Hematopoietic multipotent progenitor cell treated with erythropoietin and hydrocortisone succinate and interleukin-3 and kit ligand, for 15 days (in vitro differentiated cells): ENCODE results near the gene PPIF.

ENCODE experiments used
- DNase-seq: peaks from one replicate; pipeline ENCODE4 v3.0.0-alpha.2; 2015; ENCODE audit warnings: low spot score

The PPIF gene

DNA sequence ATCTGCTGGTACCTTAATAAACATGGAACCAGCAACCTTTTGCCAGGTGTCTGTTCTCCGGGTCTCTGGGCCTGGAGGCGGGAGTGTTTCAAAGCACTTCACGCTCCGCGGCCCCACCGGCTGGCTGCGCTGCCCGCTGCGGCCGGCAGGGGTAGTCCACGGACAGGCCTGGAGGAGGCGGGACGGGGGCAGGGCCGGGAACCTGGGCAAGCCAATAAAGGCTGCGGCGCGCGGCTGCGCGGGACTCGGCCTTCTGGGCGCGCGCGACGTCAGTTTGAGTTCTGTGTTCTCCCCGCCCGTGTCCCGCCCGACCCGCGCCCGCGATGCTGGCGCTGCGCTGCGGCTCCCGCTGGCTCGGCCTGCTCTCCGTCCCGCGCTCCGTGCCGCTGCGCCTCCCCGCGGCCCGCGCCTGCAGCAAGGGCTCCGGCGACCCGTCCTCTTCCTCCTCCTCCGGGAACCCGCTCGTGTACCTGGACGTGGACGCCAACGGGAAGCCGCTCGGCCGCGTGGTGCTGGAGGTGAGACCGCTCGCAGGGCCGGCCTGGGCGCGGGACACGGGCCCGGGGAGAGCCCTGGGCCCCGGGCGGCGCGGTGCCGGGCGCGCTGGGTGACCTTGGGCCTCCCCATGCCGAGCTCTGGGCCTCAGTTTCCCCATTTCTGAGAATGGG lies at the start of gene PPIF:
Gene PPIF, plus strand, starts transcription at position 244 of the 668 bp plus-strand sequence. Its CDS starts 80 bp downstream, at position 324.
- peak; percentile 91 for DNase-seq

DNA sequence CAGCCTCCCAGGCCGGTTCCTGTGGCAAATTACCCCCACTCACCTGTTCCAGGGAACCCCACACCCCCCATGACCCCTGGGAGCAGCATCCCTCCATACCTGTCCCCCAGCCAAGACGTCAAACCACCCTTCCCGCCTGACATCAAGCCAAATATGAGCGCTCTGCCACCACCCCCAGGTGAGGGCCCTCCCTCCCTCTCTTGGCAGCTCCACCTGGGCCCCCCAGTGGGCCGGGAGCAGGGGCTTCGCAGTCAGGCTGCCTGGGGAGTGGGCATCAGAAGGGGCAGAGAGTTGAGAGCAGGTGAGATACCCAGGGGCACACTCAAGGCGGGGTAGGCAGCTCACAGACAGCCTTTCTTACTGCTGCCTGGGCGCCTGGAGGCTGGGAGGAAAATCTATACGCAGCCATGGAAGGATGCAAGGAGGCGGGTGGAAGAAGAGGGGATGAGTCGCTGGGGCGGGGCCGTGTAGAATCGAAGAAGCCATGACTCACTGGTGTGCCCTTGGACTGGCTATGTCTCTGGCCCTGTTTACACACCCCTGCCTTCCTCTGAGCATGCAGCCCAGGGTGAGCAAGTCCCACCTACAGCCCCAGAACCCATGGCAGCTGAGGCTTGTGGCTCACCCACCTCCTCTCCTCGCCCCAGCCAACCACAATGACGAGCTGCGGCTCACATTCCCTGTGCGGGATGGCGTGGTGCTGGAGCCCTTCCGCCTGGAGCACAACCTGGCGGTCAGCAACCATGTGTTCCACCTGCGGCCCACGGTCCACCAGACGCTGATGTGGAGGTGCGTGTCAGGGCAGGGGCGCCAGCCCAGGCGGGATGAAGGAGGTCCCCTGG lies 48.6 kb upstream of the PPIF start:
- peak; percentile 77 for DNase-seq

DNA sequence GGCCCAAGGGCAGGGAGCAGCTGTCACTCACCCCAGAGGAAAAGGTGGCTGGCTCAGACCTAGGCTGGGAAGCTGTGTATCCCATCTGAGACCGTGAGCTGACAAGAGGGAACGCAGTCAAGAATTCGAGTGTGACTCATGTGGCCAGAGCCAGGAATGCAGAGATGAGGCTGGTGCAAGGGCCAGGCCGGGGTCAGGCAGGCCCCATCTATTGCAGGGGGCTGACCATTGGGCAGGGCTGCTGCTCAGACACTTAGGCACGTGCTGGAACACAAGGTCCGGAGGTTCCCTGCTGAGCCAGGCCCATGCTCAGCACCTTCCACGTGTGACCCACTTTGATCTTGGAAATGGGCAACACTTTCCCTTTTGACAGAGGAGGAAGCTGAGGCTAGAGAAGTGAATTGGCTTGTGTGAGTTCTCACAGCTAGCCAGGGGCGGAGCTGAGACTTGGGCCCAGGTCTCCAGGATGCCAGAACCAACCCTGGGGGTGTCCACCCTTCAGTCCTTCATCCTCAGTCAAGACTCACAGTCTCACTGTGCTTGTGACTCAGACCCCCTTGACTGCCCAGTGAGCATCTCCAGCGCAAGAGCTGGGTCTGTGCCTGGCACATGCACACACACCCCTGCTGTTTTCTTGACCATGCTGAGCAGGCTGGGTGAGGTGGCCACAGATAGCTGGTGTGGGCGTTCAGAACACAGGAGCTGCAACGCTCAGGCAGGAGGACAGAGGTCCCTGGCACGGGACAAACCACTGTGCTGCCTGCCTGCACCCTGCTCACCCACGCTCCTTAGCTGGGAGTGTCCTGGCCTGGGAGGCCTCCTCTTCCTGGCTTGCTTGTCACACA lies 47.6 kb upstream of the PPIF start:
- no peak for DNase-seq

DNA sequence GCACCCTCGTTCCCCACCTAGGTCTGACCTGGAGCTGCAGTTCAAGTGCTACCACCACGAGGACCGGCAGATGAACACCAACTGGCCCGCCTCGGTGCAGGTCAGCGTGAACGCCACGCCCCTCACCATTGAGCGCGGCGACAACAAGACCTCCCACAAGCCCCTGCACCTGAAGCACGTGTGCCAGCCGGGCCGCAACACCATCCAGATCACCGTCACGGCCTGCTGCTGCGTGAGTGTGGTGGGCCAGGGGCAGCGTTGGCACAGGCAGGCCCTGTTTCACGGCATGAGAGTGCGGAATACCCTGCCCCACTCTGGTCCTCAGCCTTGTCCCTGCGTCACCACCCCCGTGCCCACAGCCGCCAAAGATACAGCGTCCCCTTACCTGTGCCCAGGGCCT lies 46.6 kb upstream of the PPIF start:
- DNase-seq = no peak

DNA sequence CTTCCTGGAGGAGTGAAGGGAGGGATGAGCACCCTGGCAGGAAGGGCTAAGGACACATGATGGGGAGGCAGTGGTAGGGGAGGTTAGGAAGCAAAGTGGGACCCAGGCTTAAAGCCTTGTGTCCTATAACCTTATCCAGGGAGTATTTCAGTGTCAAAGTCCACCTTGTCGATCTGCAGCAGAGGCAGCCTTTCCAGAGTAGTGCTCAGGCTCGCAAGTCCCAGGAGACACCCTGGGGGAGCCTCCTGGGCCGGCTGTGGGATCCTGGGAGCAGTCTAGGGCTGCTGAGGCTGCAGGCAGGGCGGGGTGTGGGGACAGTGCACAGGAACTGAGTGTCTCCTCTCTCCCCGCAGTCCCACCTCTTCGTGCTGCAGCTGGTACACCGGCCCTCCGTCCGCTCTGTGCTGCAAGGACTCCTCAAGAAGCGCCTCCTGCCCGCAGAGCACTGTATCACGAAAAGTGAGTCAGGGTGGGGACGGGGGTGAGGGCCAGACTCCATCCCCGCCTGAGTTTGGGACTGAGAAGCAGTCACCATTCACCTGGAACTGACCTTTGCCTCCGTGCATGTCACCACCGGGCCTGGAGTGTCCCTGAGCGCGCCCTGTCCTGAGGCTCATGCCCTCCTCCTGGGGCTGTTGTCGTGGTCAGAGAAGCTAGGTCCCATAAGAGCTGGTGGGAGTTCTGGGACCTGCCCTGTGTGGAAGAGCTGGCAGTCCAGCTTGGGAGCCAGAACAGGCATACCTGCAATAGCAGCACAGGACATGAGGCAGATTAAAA lies 45.3 kb upstream of the PPIF start:
- DNase-seq = no peak

DNA sequence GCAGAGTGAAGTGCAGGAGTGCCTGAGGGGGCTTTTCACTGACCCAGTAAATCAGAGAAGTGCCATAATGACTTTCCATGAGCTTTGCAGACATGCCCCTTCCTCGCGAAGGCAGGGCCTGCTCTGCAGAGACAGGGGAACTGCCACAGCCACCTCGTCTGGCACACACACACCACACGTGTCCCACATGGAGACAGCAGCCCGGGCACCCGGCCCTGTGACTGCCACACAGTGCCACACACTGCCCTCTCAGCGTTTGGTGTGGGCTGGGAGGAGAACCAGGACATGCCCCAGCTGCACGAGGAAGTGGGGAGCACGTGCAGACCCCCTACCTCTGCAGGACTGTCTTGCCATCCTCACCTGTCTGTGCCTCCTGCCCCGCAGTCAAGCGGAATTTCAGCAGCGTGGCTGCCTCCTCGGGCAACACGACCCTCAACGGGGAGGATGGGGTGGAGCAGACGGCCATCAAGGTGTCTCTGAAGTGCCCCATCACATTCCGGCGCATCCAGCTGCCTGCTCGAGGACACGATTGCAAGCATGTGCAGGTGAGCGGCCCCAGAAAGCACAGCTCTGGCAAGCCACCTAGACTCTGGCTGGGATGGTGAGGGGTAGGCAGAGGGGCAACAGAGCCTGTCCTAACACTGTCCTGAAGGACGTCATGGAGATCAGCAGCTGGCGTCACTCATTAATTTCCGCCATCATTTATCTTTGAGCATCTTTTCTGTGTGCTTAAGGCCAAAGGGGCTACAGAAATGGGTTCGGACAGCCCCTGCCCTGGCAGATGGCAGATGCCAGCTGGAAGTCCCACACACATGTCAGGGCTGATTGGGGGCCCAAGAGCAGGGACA lies 43.4 kb upstream of the PPIF start:
- no peak for DNase-seq

DNA sequence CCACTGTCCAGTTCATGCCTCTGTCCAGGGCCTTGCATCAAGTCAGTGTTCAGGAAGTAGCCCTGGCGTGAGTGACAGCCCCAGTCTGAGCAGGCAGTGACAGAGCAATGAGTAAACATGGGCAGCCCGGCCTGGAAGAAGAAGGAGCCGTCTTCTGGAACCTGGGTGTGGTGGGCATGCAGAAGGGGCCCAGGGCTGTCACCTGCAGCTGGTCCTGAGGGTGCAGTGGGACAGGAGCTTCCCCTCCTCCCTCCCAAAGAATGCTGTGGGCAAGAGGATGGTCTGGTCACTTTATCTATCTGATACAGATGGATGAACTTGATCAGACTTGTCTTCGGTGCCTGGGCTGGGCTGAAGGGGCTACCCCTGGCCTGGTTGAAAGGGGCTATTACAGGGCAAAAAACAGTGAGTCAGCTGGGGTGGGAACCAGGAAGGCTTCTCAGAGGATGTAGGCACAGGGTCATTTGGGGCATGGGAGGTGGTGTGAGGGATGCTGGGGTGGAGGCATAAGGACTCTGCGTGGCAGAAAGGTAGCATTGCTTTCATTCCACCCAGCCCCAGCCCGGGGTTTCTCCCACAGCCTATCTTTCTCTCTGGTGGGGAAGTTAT lies 42.7 kb upstream of the PPIF start:
- no peak for DNase-seq

DNA sequence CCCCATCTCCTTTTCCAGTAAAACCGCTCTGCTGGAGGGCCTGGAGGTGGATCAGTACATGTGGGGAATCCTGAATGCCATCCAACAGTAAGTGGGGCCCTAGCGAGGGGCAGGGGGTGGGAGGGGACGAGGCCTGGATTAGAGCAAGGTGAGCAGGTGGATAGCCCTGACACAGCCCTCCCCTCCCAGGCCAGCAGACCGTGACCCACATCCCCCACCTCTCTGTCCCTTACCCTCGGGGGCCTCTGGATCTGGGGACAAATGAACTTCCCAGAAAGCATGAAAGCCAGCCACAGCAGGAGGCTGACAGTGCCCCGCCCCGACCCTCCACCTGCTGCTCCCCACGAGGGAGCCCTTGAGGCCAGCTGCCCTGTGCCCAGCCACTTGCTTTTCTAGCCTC lies 41.8 kb upstream of the PPIF start:
- no peak for DNase-seq

DNA sequence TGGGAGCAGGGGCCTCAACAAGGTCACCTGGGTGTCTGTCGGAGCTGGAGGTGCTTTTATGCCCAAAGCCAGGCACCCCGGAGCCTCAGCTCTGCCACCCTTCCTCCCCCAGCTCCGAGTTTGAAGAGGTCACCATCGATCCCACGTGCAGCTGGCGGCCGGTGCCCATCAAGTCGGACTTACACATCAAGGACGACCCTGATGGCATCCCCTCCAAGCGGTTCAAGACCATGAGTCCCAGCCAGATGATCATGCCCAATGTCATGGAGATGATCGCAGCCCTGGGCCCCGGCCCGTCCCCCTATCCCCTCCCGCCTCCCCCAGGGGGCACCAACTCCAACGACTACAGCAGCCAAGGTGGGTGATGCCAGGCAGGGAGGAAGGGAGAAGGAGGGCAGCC lies 41.3 kb upstream of the PPIF start:
- DNase-seq = no peak

DNA sequence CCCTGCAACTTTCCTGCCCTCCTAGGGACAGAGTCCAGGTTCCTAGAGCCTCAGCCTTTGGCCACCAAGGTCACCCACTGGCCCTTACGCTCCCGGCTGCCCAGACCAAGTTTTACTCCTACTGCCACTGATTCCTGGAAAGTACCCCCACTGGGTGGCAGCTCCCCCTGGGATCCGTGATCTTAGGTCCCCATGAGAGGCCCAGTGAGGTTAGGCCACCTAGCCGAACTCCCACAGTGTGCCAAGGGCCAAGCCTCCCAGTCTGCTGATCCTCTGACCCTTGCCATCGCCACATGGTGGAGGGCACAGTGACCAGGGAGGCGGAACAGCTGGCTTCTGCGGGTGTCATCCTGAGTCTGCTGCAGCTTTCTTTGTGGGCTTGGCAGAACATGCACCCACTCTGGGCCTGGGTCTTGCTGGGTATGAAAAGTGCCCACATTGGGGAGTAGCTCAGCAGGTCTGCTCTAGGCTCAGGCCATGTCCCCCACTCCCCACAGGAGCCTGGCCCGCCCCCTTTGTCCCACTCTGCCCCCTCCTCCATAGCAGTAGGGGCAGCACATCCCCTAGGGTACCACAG lies 40.5 kb upstream of the PPIF start:
- no peak for DNase-seq

DNA sequence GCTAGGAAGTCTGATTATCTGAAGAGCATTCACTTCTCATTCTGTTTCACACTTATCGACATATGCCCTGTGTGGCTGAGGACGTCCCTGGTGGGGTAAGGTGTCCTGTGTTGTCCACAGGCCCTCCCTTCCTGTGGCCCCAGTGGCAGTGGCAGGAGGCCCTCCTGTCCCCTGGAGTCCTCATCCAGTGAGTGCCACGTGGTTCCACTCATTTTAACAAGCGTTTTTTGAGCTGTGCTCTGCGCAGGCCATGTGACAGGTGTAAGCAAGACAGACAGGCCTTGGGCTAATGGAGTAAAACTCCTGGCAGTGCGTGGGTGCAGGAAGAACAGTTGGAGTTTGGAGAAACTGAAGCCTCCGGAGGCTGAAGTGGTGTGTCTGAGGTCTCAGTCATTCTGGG lies 39.3 kb upstream of the PPIF start:
- no peak for DNase-seq

DNA sequence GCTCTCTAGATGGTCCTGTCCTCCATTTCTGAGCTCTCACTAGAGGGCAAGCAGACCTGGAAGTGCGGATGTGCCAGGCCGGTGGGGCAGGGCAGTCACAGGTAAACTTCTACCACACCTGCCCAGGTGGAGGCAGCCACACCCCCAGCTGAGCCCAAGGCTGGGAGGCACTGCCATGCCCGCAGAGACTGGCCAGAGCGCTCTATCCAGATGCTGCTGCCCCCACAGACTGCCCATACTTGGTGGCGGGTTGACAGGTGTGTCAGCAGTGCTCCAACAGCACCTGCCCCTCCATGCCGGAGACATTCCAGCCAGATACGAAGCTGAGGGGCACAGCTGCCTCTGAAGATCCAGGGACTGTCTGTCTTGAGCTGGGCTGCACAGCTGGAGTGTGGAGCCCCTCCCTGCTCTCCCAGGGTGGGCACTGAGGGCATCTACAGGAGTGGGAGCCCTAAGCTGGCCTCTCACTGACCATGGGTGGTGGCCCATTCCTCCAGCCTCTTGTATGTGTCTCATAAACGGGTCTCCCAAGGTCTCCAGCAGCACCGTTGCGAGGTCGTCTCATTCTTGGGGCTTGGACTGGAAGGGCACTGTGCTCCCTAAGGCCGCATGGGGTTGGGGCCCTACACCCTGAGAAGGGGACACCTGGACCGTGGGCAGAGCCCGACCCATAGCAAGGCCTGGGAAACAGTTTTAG lies 38.2 kb upstream of the PPIF start:
- DNase-seq = no peak

DNA sequence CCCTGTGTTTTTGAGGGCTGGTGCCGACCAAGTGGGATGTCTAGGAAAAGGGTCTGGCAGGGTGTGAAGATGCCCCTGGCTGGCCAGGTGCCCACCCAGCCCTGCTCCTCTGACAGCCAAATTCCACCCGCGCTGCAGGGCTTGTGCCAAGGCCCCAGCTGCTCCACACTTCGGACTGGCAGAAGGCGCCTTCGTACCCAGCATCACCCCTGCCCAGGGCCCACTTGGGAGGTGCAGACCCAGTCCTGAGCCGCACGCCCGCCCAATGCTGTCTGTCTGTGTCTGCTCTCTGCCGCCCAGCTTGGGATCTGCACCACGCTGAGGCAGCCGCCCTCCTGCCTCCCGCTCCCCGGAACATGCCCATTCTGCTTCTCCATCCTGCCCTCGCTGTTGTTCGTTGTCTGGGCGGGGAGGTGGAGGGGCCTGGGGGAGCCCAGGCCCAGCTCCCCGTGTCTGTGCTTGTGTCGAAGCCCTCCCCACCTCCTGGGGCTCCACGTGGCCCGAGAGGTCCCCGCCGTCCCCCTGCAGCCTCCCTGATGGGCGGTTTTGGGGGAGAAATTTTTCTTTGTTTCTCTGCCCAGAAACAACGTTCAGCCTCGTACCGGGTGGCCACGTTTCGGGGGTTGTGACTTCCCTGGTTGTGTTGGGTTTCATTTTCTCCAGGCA lies 36.9 kb upstream of the PPIF start:
- DNase-seq = no peak

DNA sequence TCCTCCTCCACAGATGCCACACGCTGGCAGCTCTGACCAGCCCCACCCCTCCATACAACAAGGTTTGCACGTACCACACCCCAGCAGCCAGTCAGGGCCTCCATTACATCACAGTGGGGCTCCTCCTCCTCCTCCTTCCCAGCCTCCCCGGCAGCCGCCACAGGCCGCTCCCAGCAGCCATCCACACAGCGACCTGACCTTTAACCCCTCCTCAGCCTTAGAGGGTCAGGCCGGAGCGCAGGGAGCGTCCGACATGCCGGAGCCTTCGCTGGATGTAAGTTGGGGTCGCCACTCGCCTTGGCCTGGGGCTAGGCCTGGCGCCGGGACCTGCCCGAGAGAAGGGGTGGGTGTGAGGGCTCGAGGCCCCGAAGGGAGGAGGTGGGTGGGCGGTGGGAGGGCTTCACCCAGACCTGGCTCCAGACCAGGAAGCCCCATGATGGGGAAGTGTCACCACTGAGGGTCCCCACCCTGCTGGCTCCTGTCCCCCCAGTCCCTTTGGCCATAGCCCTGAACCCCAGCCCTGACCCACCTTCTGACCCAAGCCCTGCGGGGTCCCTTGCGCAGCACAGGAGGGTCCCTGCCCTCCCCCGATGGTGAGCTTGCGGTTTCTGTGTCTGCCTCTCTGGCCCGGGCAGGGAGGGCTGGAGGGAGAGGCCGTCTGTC lies 36.2 kb upstream of the PPIF start:
- no peak for DNase-seq

DNA sequence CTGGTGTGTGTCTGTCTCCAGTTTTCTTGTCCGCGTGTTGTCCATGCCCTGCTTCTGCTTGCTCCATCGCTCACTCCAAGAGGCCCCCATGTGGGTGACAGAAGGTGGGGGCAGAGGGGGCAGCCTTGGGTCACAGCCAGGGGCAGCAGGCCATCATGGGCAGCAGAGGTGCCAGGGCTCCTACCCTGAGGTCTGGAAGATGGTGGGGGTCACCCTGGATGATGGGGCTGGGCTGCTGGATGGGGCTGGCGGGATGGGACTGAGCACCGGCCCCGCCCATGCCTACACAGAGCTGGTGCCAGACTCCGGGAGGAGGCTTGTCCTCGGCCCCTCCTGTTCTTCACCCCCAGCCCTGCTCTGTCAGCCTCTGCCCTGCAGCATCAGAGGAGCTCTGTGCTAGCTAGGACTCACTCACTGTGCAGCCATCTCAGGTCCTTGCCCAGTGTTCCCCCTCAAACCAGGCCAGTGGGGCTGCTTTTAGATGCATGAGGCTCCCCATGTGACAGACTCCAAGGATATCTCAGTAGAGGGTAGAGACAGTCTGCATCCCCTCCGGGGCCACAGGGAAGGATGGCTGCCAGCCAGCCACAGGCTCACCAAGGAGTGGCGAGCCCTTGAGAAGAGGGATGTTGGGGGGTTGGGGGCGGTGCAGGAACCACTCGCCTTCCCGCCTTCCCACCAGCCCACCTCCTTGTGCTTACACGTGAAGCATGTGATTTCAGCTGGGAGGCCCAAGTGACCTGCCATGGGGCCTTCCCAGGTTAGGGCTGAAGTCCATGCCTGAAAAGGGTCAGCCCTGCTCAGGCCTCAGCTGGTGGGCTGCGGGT lies 35.5 kb upstream of the PPIF start:
- no peak for DNase-seq

DNA sequence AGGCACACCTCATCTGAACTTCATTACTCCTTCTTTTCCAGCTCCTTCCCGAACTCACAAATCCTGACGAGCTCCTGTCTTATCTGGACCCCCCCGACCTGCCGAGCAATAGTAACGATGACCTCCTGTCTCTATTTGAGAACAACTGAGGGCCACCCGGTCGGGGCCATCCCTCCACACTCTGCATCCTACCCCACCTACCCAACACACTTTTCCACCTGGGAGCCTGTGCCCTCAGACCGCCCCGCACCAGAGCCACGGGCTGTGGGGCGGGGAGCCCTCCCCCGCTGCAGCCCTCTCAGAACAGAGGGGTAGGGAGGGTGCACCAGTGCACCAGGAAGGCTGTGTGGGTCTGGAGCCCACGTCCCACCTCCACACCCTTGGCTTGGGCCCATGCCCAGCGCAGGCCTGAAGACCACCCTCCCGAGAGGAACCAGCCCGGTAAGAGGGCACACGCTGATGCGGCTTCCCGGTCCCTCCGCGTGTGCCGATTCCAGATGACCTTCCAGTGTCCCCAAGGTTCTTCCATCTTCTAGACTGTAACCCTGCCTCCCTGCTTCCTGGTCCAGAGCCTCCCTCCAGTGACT lies 34.6 kb upstream of the PPIF start:
- no peak for DNase-seq

DNA sequence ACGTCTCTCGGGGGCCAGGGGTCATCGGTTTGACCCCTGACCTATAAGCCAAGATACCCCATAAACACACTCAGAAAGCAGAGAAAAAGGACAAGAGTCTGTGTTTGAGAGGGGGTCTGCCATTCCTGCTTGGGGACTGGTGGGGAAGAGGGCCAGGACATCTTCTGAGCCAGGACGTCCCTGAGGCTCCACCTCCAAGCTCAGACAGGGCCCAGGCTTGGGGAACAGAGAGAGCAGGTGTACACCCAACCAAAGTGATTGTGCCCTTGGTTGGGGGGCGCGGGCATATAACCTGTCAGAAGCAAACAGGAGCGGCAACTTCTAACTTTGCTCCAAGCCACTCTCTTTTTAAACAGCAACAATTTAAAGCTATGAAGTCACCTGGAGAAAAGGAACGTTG lies 33.9 kb upstream of the PPIF start:
- no peak for DNase-seq
